ENCODE results near the gene PAM16. TPM values are rescaled to one million over a fixed set of nuclear protein-coding genes. Genes with fewer than 3 reads are reported as not detected.

The PAM16 gene
- total and polyA plus RNA-seq, 2 of the 8 experiments (the other 6 are each of a cell fraction or from before 2014, with no cell fraction given), result 78.3 to 198 TPM

- Histone ChIP-seq H4K5ac (ENCODE audit: insufficient read length, low read depth, low read length) (no peak overlapping the region), H3K14ac (ENCODE audit: insufficient read length) (no peak overlapping the region), H3K23me2 (ENCODE audit: low read depth, low read length) (no peaks in the 10 kb centered on the region), H2BK120ac (replicated peaks; ENCODE audit: low read depth, low read length) (no peak overlapping the region), H4K8ac (ENCODE audit: extremely low read depth, insufficient read depth, low read length) (no peak overlapping the region), H3K27ac (ENCODE audit: low read depth, low read length) (no peak overlapping the region), H2AK5ac (ENCODE audit: low read depth, low read length) (no peak overlapping the region), H2BK12ac (ENCODE audit: low read depth, low read length) (no peak overlapping the region), H2BK5ac (ENCODE audit: low read depth, low read length) (no peak overlapping the region), H3K79me1 (ENCODE audit: low read depth, low read length) (peaks cover 7% of the 10 kb centered on the region), H4K20me1 (replicated peaks in 1 of 2; ENCODE audit: control insufficient read depth in 1 of 2, insufficient read depth in 2 of 2, low read length in 2 of 2) (peaks cover 3 to 20% of the 10 kb centered on the region in 2 experiments), H3K4me1 (replicated peaks in 1 of 4; ENCODE audit: control insufficient read depth in 3 of 4, insufficient read depth in 4 of 4, low read length in 3 of 4) (peaks cover 5 to 10% (median 7%) of the 10 kb centered on the region in 4 experiments), H3K36me3 (ENCODE audit: control insufficient read depth in 2 of 4, insufficient read depth in 4 of 4, low read length in 3 of 4) (peaks cover 0 to 6% (median 0%) of the 10 kb centered on the region in 4 experiments; a peak in 3 of 8 replicates), H2AFZ (ENCODE audit: low read length) (no peak overlapping the region), H3K56ac (replicated peaks; ENCODE audit: insufficient read length, low read depth, low read length) (no peak overlapping the region), H2BK15ac (ENCODE audit: low read length) (no peak overlapping the region), H3K79me2 (ENCODE audit: control insufficient read depth in 1 of 2, insufficient read depth in 2 of 2, low read length in 2 of 2) (peaks cover 0 to 7% of the 10 kb centered on the region in 2 experiments; a peak in 2 of 4 replicates), H3K9ac (replicated peaks in 1 of 4; ENCODE audit: extremely low read depth in 1 of 4, low read depth in 3 of 4, low read length in 3 of 4) (no peak overlapping the region), H3K9me3 (ENCODE audit: insufficient read depth in 2 of 2, low read depth in 1 of 2, low read length in 1 of 2) (no peaks in the 10 kb centered on the region), H3K27me3 (replicated peaks in 1 of 4; ENCODE audit: control insufficient read depth in 3 of 4, extremely low read depth in 1 of 4, insufficient read depth in 3 of 4, low read length in 3 of 4) (no peaks in the 10 kb centered on the region), H3K23ac (ENCODE audit: insufficient read length) (no peak overlapping the region), H3K4me3 (ENCODE audit: extremely low read depth in 1 of 4, insufficient read depth in 2 of 4, low read depth in 3 of 4, low read length in 4 of 4) (no peak overlapping the region), H3K4me2 (ENCODE audit: insufficient read depth in 1 of 2, low read depth in 2 of 2, low read length in 2 of 2) (no peak overlapping the region), H3K18ac (ENCODE audit: extremely low read depth, low read length) (no peak overlapping the region), H3K4ac (replicated peaks; ENCODE audit: insufficient read length, low read depth, low read length) (no peak overlapping the region), H2BK20ac (ENCODE audit: low read length) (no peak overlapping the region), H4K91ac (replicated peaks; ENCODE audit: insufficient read length, low read length) (no peak overlapping the region)
- 94% methylated on average over 9 of the region's 9 CpGs; no CpG with 5 or more reads in 1 of the 2 experiments for WGBS, 2 experiments (ENCODE audit: extremely low coverage in 1 of 2, insufficient coverage in 1 of 2, insufficient read length in 1 of 2, insufficient replicate concordance in 2 of 2, low coverage in 1 of 2, low lambda C conversion rate in 2 of 2, missing lambda C conversion rate in 1 of 2)
- CTCF ChIA-PET (ENCODE audit: partially characterized antibody), result interaction anchor here (0.7 to 17.1 kb wide), 11 partner anchors 13 to 135 kb away, joined by 3 to 211 read pairs (median 10); no protein-coding TSS in a partner anchor
- FAIRE-seq (no peak), DNase-seq (ENCODE audit: low read depth in 1 of 2, low spot score in 2 of 2) (no peak)
- TF ChIP-seq FOSL1 (IDR thresholded peaks at IDR 0.05; ENCODE audit: insufficient read depth, low read depth, low read length), result no peak
- no peak for TF ChIP-seq E2F6 (IDR thresholded peaks at IDR 0.05)
- TF ChIP-seq JUND (IDR thresholded peaks at IDR 0.05; ENCODE audit: low read length), result no peak
- TF ChIP-seq ASH2L (IDR thresholded peaks at IDR 0.05; ENCODE audit: low read length), result no peak
- TF ChIP-seq TBP (IDR thresholded peaks at IDR 0.05; ENCODE audit: low read depth, low read length), result no peak
- no peak for TF ChIP-seq TAF1 (IDR thresholded peaks at IDR 0.05; ENCODE audit: low read depth, low read length)
- no peak for TF ChIP-seq HDAC6 (IDR thresholded peaks at IDR 0.05; ENCODE audit: low read depth, low read length)
- no peak for TF ChIP-seq SP2 (IDR thresholded peaks at IDR 0.05; ENCODE audit: low read length)
- no peak for TF ChIP-seq ZNF274 (IDR thresholded peaks at IDR 0.05; ENCODE audit: borderline replicate concordance, extremely low read depth, low read length)
- POLR2A ChIA-PET (ENCODE audit: partially characterized antibody), result interaction anchor here (0.8 to 16.2 kb wide), 7 partner anchors 8 to 72 kb away, joined by 3 to 154 read pairs (median 4); partner anchors contain the start of genes GLIS2, PAM16 and TFAP4
Observed at GRCh38 chr16:4333308-4333638, 17.8 kb downstream of the PAM16 start.
